CD4-positive, alpha-beta T cell treated with Interleukin-6 for 4 hours (primary cell): Measurements from ENCODE around the gene RAB3C.

Source experiments
- DNase-seq: peaks from one replicate; pipeline ENCODE4 v3.0.0-alpha.2; 2020; ENCODE audit warnings: mixed read lengths

The RAB3C gene

GRCh38 chr5:58606064-58606463 lies 23.2 kb downstream of the RAB3C start:
- DNase-seq = no peak

GRCh38 chr5:58615972-58616371 lies 33.1 kb downstream of the RAB3C start:
- no peak for DNase-seq

GRCh38 chr5:58617241-58617640 lies 34.4 kb downstream of the RAB3C start:
- DNase-seq = no peak

GRCh38 chr5:58620336-58620735 lies 37.5 kb downstream of the RAB3C start:
- no peak for DNase-seq

GRCh38 chr5:58622936-58623871 lies 40.3 kb downstream of the RAB3C start:
- no peak for DNase-seq

- DNase-seq = no peak
Observed at GRCh38 chr5:58628626-58629025, 45.8 kb downstream of the RAB3C start.

- no peak for DNase-seq
Observed at GRCh38 chr5:58629271-58630159, 46.6 kb downstream of the RAB3C start.

GRCh38 chr5:58631895-58632294 lies 49.0 kb downstream of the RAB3C start:
- no peak for DNase-seq

- no peak for DNase-seq
Observed at GRCh38 chr5:58635416-58635815, 52.5 kb downstream of the RAB3C start.

- DNase-seq = no peak
Observed at GRCh38 chr5:58640011-58640410, 57.1 kb downstream of the RAB3C start.

- no peak for DNase-seq
Observed at GRCh38 chr5:58641533-58641932, 58.7 kb downstream of the RAB3C start.

- DNase-seq = no peak
Observed at GRCh38 chr5:58648846-58649245, 66.0 kb downstream of the RAB3C start.

- DNase-seq = no peak
Observed at GRCh38 chr5:58649716-58650115, 66.8 kb downstream of the RAB3C start.

- DNase-seq = no peak
Observed at GRCh38 chr5:58653521-58653920, 70.6 kb downstream of the RAB3C start.

GRCh38 chr5:58666141-58666540 lies 83.3 kb downstream of the RAB3C start:
- DNase-seq = no peak

- DNase-seq = no peak
Observed at GRCh38 chr5:58666598-58667581, 84.0 kb downstream of the RAB3C start.

GRCh38 chr5:58670582-58670981 lies 87.7 kb downstream of the RAB3C start:
- no peak for DNase-seq

GRCh38 chr5:58671155-58671554 lies 88.3 kb downstream of the RAB3C start:
- DNase-seq = no peak

- no peak for DNase-seq
Observed at GRCh38 chr5:58672521-58672920, 89.6 kb downstream of the RAB3C start.

GRCh38 chr5:58674070-58674469 lies 91.2 kb downstream of the RAB3C start:
- DNase-seq = no peak

GRCh38 chr5:58674711-58675110 lies 91.8 kb downstream of the RAB3C start:
- no peak for DNase-seq

GRCh38 chr5:58675341-58675740 lies 92.5 kb downstream of the RAB3C start:
- no peak for DNase-seq
